DMS 273 (cell line): ENCODE results near the gene ELAPOR1.

Experiments
- DNase-seq: peaks from one replicate; lab custom pipeline; 2025; ENCODE audit not compliant: unreplicated experiment; lab: John Stamatoyannopoulos, UW

The ELAPOR1 gene, protein sequence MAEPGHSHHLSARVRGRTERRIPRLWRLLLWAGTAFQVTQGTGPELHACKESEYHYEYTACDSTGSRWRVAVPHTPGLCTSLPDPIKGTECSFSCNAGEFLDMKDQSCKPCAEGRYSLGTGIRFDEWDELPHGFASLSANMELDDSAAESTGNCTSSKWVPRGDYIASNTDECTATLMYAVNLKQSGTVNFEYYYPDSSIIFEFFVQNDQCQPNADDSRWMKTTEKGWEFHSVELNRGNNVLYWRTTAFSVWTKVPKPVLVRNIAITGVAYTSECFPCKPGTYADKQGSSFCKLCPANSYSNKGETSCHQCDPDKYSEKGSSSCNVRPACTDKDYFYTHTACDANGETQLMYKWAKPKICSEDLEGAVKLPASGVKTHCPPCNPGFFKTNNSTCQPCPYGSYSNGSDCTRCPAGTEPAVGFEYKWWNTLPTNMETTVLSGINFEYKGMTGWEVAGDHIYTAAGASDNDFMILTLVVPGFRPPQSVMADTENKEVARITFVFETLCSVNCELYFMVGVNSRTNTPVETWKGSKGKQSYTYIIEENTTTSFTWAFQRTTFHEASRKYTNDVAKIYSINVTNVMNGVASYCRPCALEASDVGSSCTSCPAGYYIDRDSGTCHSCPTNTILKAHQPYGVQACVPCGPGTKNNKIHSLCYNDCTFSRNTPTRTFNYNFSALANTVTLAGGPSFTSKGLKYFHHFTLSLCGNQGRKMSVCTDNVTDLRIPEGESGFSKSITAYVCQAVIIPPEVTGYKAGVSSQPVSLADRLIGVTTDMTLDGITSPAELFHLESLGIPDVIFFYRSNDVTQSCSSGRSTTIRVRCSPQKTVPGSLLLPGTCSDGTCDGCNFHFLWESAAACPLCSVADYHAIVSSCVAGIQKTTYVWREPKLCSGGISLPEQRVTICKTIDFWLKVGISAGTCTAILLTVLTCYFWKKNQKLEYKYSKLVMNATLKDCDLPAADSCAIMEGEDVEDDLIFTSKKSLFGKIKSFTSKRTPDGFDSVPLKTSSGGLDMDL

DNA sequence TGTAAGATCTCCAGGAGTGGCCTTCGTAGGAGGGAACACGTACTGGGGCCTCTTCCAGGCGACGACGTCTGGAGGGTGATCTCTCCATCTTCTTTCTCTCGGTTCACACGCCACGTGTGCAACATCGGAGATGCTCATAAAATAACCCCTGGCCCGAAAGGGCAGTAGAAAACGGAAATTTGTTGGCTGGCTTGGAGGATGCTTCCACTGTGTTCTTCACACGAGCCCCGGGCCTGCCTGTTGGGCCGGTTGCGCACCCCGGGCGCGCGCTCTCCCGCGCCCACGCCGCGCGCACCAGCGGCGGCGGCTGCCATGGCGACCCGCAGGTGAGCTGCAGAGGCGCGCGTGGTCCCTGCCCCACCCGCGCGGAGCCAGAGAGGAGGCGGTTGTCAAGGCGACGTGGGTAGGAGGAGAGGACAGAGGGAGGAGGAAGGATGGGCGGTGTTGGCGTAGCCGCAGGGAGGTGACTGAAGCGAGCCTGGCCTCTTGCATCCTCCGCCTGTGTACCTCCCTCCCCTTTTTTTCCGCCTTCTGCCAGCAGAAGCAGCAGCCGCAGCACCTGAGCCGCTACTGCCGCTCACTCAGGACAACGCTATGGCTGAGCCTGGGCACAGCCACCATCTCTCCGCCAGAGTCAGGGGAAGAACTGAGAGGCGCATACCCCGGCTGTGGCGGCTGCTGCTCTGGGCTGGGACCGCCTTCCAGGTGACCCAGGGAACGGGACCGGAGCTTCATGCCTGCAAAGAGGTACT is at the start of gene ELAPOR1:
Gene ELAPOR1, plus strand, starts transcription at position 526 of the 752 bp plus-strand sequence. Its CDS starts 69 bp downstream, at position 595.
- peak; percentile 71 for DNase-seq

DNA sequence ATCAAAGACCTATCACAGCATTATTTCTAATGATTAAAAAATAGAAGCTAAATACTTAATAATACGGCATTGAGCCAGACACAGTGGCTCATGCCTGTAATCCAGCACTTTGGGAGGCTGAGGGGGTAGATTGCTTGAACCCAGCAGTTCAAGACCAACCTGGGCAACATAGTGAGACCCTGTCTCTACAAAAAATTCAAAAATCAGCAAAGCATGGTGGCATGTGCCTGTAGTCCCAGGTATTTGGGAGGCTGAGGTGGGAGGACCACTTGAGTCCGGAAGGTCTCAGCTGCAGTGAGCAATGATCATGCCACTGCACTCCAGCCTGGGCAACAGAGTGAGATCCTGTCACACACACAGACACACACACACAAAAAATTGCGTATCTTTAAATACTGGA is 48.8 kb upstream of the ELAPOR1 start:
- DNase-seq: no peak

DNA sequence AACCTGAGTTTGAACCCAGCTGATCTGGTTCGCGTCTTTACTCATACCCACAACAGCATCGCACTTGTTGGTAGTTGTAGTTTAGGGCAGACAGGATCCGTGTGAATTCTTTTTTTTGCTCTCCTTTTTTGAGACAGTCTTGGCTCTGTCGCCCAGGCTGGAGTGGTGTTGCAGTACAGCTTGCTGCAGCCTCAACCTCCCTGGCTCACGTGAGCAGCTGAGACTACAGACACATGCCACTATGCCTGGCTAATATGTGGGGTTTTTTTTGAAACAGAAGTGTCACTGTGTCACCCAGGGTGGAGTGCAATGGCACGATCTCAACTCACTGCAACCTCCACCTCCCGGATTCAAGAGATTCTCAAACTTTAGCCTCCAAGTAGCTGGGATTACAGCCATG is 46.0 kb upstream of the ELAPOR1 start:
- no peak for DNase-seq

DNA sequence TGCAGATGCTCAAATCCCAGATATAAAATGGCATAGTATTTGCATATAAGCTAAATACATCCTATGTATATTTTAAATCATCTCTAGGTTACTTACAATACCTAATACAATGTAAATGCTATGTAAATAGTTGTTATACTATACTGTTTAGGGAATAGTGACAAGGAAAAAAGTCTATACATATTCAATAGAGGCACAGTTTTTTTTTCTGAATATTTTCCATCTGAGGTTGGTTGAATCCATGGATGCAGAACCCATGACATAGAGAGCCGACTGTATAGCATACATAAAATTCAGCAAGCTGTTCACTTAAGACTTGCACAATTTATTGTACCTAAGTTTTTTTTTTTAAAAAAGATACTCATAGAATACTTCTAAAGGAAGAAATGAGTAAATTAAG is 44.6 kb upstream of the ELAPOR1 start:
- DNase-seq: no peak

DNA sequence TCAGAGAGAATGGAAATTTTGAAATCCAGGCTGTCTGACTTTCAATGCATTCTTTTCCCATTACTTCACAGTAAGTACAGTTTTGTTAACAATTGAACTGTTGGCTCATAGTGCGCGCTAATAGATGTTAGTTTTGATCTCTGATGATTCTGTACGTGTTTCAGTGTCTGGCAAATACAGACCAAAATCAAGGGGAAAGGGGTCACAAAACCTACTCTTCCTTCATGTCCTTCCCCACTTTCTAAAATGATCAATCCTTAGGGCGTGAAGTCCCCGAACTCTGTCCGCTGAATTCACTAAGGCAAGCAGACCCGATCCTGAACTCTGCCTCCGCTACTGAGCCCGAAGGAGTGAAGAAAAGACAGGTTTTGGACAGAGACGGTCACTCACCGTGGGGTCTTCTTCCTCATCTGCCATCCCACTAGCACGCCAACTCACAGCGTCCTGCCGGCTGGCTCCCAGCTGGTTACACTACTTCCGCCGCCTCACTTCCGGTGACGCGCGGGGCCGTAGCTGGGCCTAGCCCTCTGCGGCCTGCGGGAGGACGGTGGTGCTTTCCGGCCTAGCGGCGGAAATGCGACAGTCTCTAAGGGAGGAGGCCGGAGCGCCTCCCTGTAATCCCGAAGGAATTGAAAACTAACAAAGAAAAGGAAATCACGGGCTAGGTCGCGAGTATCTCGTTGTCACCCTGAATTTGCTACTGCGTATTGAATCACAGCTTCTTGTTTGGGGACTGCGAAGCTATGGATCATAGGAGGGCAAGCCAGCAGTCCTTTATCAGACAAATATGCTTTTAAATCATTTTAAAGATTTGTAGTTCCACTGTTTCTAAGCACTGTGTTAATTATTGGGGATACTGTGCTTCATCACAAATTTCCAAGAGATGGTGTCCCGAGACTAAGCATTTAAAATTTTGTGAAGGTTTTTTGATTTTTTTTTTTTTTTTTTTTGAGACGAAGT is 38.1 kb upstream of the ELAPOR1 start, which contains the start of gene TAF13:
Gene TAF13, minus strand, starts transcription at position 473 of the 960 bp plus-strand sequence. Its CDS starts 56 bp downstream, at position 417.
- DNase-seq: peak; percentile 98

DNA sequence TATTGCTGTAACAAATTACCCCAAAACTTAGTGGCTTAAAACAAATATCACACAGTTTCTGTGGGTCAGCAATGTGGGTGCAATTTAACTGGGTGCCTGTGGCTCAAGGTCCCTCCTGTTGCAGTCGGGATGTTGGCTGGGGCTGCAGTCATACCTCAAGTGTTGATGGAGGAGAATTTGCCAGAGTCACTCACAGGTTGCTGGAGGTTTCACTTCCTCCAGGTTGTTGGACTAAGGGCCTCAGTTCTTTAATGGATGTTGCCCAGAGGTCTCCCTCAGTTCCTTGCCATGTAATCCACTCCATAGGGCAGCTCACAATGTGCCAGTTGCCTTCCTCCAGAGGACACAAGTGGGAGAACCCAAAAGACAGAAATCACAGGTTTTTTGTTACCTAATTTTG is 35.6 kb upstream of the ELAPOR1 start:
- no peak for DNase-seq

DNA sequence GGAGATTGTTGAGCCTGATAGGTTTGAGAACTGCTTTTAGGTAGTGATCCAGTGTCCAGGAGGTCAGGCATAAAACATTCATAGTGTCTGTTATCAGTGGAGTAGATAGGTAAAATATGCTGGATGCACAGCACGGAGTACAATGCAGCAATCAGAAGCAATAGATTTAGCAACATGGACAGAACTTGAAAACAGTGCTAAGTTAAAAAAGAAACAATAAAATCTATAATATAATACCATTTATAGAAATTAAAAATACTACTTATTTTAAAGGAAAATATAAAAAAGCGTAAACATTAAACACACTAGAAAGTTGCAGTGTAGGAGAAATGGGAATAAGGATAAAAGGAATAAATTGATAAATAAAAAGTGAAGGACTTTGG is 34.7 kb upstream of the ELAPOR1 start:
- no peak for DNase-seq

DNA sequence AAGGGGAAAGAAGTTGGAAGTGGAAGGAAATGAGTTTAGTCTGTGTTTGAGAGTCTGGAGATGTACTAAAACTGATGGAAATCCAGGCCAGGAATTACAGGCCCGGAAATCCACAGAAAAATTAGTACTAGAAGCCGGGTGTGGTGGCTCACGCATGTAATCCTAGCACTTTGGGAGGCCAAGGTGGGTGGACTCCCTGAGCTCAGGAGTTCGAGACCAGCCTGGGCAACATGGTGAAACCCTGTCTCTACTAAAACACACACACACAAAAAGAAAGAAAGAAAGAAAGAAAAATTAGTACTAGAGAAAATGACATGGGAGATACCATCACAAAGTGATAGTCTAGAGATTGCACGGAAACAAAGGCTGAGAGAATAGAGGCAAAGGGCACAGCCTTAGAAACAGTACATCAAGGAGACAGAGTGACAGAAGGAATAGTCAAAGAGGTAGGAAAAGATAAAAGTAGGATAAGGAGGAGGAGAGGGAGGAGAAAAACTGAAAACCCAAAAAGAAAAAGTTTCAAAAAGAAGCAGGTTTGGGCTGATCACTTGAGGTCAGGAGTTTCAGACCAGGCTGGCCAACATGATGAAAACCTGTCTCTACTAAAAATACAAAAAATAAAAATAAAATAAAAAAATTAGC is 33.4 kb upstream of the ELAPOR1 start:
- no peak for DNase-seq

DNA sequence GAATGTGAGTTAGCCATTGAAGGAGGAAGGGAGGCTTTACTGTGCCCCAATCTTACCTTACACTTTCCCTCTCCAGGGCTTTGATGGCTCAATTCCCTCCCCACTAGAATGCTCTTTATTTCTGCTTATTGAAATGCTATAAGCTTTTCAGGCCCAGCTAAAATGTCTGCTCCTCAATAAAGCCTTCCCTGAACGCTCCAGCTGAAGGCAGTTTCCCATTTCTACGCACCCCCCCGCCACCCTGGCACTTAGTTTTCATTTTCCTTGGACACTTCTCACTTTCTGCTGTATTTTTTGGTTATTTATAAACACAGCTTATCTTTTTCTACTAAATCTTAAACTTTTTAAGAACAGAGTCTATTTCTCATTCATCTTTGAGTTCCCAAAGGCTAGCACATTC is 30.4 kb upstream of the ELAPOR1 start:
- no peak for DNase-seq

DNA sequence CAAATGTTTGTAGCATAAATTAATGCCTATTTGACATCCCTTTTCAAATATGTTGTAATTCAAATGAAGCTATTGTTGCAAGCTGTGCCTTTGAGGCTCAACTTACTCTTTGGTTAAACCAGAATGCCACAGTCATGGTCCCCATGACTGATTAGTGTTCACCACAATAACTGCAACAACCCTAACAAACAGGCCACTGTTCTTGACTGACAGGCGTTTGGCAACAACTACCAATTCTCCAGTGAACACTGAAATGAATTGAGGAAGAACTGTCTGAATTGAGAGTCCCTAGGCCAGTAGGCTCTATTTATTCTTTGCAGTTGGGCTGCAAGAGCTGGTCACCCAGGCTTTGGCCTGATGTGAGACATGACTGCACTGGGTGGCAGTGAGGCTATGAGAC is 30.0 kb upstream of the ELAPOR1 start:
- DNase-seq: no peak

DNA sequence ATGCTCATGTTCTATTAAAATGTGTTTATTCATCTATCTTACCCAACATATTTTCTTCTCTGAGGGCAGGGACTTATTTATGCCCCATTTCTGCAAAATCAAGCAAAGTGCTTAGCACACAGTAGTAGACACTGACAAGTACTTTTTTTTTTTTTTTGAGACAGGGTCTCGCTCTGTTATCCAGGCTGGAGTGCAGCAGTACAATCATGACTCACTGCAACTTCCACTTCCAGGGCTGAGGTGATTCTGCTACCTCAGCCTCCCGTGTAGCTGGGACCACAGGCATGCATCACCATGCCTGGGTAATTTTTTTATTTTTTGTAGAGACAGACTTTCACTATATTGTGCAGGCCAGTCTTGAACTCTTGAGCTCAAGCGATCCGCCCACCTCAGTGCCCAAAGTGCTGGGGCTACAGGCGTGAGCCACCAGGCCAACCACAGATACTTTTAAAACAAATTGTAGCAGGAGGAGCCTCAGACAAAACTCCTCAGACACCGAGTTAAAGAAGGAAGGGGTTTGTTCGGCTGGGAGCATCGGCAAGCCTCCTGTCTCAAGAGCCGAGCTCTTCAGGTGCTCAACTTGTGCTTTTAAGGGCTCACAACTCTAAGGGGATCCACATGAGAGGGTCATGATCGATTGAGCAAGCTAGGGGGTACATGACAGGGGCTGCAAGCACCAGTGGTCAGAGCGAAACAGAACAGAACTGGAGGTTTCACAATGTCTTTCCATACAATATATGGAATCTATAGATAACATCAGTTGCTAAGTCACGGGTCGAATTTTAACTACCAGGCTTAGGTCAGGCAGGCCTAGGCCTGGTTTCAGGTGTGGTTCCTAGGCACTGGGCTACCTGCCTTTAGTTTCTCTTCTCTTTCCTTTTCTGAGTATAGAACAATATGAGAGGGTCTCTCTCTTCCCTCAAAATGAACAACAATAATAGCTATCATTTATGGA is 29.1 kb upstream of the ELAPOR1 start:
- DNase-seq: no peak

DNA sequence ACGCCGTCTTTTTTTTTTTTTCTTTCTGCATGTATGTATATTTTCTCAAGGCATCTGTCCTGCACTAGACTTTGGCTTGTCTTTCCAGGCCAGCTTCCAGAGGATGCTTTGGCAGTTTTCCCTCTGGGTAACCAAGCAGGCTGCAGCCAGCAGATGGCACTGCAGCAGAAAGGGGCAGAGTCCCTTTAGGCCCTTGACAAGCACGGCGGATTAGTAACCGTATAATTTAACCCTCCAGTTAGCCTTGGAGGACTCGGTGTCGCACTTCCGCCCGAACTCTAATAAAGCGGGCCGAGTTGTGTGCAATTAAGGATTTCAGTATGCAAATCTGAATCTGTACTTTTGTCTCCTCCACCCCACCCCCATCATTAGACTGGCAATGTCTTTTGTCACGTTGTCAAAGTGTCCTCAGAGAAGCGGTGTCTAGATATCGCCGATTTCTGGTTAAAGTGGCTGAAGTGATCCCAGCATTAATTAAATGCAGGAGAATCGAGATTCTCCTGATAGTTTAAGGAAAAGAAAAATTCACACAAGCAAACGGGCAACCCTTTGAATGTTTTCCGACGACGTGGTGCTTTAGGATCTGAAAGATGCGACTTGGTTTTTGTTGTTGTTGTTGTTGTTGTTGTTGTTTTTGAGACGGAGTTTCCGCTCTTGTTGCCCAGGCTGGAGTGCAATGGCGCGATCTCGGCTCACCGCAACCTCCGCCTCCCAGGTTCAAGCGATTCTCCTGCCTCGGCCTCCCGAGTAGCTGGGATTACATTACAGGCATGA is 24.5 kb upstream of the ELAPOR1 start:
- DNase-seq: peak; percentile 88

DNA sequence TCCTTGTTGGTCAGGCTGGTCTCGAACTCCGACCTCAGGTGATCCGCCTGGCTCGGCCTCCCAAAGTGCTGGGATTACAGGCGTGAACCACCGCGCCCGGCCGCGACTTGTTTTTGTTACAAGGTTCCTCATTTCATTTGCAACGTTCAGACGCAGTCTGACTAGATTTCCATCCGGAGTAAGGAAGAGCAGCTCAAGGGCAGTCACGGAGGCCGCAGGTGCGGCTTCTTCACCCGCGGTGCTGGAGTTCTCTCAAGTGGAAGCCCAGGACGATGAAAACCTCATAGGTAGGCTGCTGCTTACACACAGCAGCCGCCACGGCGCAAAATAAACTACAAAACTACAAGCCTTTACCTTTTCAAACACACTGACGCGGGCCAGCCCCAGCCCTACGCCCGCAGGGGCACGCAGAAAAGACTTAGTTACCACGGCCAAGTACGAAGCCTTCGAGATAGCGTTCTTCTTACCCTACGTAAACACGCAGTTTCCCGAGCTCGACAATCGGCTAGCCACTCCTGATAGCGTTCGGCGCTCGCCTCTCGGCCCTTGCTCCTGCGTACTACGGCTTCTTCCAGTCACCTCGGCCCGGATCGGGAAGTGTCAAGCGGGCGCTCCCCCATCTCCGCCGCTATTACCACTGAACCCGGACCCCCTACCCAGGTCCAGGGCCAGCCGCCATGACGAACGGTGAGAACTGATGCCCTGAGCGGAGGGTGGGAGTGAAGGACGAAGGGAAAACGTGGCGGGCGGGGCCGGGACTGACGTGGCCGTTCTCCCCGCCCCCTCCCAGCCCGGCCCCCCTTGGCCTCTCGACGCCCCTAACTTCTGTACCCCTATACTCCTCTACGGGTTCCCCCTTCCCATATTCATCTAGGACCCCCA is 23.5 kb upstream of the ELAPOR1 start, which contains the start of gene TMEM167B:
Gene TMEM167B, plus strand, starts transcription at position 569 of the 882 bp plus-strand sequence. Its CDS starts 109 bp downstream, at position 678.
- DNase-seq: peak; percentile 97

DNA sequence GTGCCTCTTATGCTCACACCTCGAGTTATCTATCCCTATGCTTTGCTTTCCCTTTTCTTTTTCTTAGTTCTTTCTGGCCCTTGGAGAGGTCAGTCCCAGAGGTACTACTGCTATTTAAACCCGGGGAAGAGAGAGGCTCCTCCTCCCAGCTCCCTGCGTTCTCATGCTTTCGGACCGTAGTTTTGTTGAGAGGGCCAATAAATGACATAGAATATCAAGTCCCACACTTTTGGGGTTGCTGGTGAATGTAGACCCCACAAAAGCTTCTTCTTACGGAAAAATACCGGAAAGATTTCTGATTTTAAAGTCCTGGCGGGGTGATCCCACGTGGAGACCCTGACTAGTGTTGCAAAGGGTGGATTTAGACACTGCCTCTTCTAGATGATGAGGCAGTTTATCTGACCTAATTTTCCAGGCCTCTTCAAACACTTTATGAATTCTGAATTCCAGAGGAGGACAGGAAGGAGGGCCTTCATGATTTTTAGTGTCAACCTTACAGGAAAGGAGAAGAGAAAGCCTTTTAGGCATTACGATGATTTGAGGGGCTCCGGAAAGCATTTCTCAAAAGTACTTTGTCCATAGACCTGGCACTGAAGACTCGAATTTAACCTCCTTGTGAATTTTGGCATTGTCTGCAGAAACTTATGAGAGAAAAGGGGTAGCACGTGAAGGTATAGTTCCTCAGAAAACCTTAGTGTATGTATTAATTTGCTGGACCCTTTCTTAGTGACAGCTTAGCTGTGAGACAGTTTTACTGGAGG is 22.7 kb upstream of the ELAPOR1 start:
- peak; percentile 69 for DNase-seq

DNA sequence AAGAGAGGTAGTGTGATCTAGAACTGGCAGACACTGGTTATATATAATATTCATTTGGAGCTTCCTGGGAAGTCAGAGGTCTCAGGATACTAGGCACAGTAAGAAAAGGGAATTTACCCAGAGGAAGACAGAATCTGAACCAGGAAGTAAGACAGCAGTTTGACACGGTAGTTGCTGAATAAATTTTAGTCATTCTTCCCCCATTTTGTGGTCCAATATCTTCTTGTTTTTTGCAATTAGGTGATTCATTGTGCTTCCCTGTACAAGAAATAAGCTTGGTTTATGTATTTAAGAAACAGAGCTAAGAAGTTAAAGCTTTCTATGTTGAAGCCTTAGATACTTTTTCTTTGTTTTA is 22.1 kb upstream of the ELAPOR1 start:
- no peak for DNase-seq

DNA sequence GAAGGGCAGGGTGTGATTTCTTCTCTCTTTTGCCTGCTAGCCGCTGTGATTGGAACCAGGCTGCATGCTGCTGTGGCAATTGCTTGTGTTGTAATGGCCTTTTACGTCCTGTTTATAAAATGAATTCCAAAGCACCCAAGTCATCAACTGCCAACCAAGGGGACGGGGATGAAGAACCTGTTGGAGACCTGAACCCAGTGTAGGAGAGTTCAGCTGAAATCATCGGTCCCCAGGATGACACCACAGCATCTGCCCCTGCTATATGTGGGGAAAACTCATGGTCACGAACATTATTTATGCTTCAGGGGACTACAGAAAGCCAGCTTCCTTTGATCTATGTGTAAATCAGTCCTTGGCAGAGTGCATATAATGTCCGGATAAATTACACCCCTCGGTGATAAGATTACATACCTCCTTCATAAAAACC is 19.5 kb upstream of the ELAPOR1 start:
- DNase-seq: no peak
